Testis (tissue), 3 donors: ENCODE measurements around the gene CHD5. TPM values are rescaled to one million over a fixed set of nuclear protein-coding genes. Genes with fewer than 3 reads are reported as not detected.

Experiments used
- DNase-seq: peaks from one replicate; pipeline ENCODE4 v3.0.0-alpha.2; 2019
- H3K27ac ChIP-seq, 2 donors: fragments of 200-600 bp; sonication (generic); one replicate each; pipeline ENCODE4 v1.5.1; 2019
- H3K27me3 ChIP-seq: fragments of 200-600 bp; sonication (generic); one replicate; pipeline ENCODE4 v1.5.1; 2019
- H3K36me3 ChIP-seq: fragments of 200-600 bp; sonication (generic); one replicate; pipeline ENCODE4 v1.5.1; 2017; ENCODE audit warnings: low read depth; ENCODE audit errors: missing control alignments
- H3K4me1 ChIP-seq: fragments of 200-600 bp; sonication (generic); one replicate; pipeline ENCODE4 v1.5.1; 2019
- H3K4me3 ChIP-seq, 2 donors: fragments of 200-600 bp; sonication (generic); one replicate each; pipeline ENCODE4 v1.5.1; 2017 to 2019
- H3K9me3 ChIP-seq: fragments of 200-600 bp; sonication (generic); one replicate; pipeline ENCODE4 v1.5.1; 2017
- CTCF ChIP-seq, 3 experiments: fragments of 450-650 bp in 2 of 3; fragments of 200-600 bp in 1 of 3; sonication (generic) in 1 of 3; IDR thresholded peaks; one replicate each; pipeline ENCODE4 v1.5.1; 2016 to 2019; ENCODE audit warnings: antibody characterized with exemption in 3 of 3, mild to moderate bottlenecking in 2 of 3, moderate library complexity in 1 of 3
- POLR2A ChIP-seq: fragments of 450-650 bp; IDR thresholded peaks from one replicate; pipeline ENCODE4 v1.6.1; 2017; ENCODE audit warnings: antibody characterized with exemption, mild to moderate bottlenecking, moderate library complexity
- WGBS, 2 donors: methylation state at CpG; one replicate each; pipeline ENCODE4 v1.1.5; 2018; 5-methylcytosine and 5-hydroxymethylcytosine counted together
- intact Hi-C: fragments of 100-400 bp; cut with DNase I; formaldehyde crosslinking; loops from one replicate; pipeline ENCODE4 v1.15.1; 2023; ENCODE audit warnings: low total_unique reads
- polyA plus RNA-seq: library from polyadenylated mRNA; stranded (reverse); fragments of 350-450 nt; fragmentation: Illumina TruSeq; extraction: RNeasy Lipid Tissue Mini Kit (QIAGEN cat#74804); gene quantifications from one replicate; pipeline ENCODE4 v1.2.3, GENCODE V29; 2014; ENCODE audit warnings: low read depth, low replicate concordance; ENCODE audit not compliant: insufficient read depth
- total RNA-seq, 2 donors: library from RNA; depleted of rRNA; stranded (reverse); fragments of >200 nt; gene quantifications; one replicate each; pipeline ENCODE4 v1.2.3, GENCODE V29; 2016

Gene CHD5
- total and polyA plus RNA-seq, 3 donors from 2014 or later: 42.1 to 67.5 (median 63.1) TPM

GRCh38 chr1:6167391-6168303, 12.5 kb downstream of the CHD5 start:
- no peak overlapping the region for H3K4me3 ChIP-seq
- 86 to 89% methylated on average over 34 of the region's 34 CpGs for WGBS, 2 donors
- TF ChIP-seq POLR2A (no peak), CTCF (IDR thresholded peaks at IDR 0.05) (no peak)
- H3K9me3 ChIP-seq: no peaks in the 10 kb centered on the region
- intact Hi-C loops: no loop called here
- no peaks in the 10 kb centered on the region for H3K27me3 ChIP-seq
- DNase-seq: no peak
- H3K4me1 ChIP-seq: no peaks in the 10 kb centered on the region
- no peaks in the 10 kb centered on the region for H3K36me3 ChIP-seq
- no peak overlapping the region for H3K27ac ChIP-seq

GRCh38 chr1:6166655-6167390, 13.3 kb downstream of the CHD5 start:
- no peaks in the 10 kb centered on the region for H3K9me3 ChIP-seq
- intact Hi-C loops: no loop called here
- no peaks in the 10 kb centered on the region for H3K27me3 ChIP-seq
- DNase-seq: no peak
- TF ChIP-seq POLR2A: no peak
- TF ChIP-seq CTCF (IDR thresholded peaks at IDR 0.05): no peak
- H3K36me3 ChIP-seq: no peaks in the 10 kb centered on the region
- no peak overlapping the region for H3K4me3 ChIP-seq
- WGBS, 2 donors: 89 to 93% methylated on average over 13 to 19 of the region's 19 CpGs
- H3K4me1 ChIP-seq: no peaks in the 10 kb centered on the region
- no peak overlapping the region for H3K27ac ChIP-seq

GRCh38 chr1:6166221-6166620, 13.9 kb downstream of the CHD5 start:
- intact Hi-C loops: no loop called here
- no peaks in the 10 kb centered on the region for H3K4me1 ChIP-seq
- H3K36me3 ChIP-seq: no peaks in the 10 kb centered on the region
- DNase-seq: no peak
- no peak overlapping the region for H3K4me3 ChIP-seq
- TF ChIP-seq CTCF (IDR thresholded peaks at IDR 0.05): no peak
- TF ChIP-seq POLR2A: no peak
- no peaks in the 10 kb centered on the region for H3K27me3 ChIP-seq
- H3K9me3 ChIP-seq: no peaks in the 10 kb centered on the region
- WGBS, 2 donors: 72 to 96% methylated on average over 3 to 8 of the region's 10 CpGs
- H3K27ac ChIP-seq: no peak overlapping the region

- H3K4me1 ChIP-seq: no peaks in the 10 kb centered on the region
- H3K9me3 ChIP-seq: no peaks in the 10 kb centered on the region
- TF ChIP-seq POLR2A (no peak), CTCF (IDR thresholded peaks at IDR 0.05) (no peak)
- no peak overlapping the region for H3K27ac ChIP-seq
- no peak overlapping the region for H3K4me3 ChIP-seq
- no peaks in the 10 kb centered on the region for H3K36me3 ChIP-seq
- WGBS, 2 donors: 82 to 93% methylated on average over 2 to 11 of the region's 12 CpGs
- no peak for DNase-seq
- intact Hi-C loops: no loop called here
- no peaks in the 10 kb centered on the region for H3K27me3 ChIP-seq
These were observed 14.6 kb downstream of the CHD5 start for GRCh38 chr1:6165441-6165985.
